Measurements from ENCODE around the gene PDGFA.

PDGFA gene

GRCh38 chr7:539731-540411 lies 20.2 kb upstream of the PDGFA start:
- Histone ChIP-seq H3K36me3 (no peaks in the 10 kb centered on the region), H3K9me3 (no peaks in the 10 kb centered on the region), H3K4me1 (ENCODE audit: control insufficient read depth in 1 of 2, insufficient read depth in 1 of 2, low read depth in 1 of 2, low read length in 1 of 2) (no peaks in the 10 kb centered on the region), H3K4me3 (ENCODE audit: low read depth in 1 of 2, low read length in 1 of 2) (no peak overlapping the region), H3K27ac (no peak overlapping the region), H3K27me3 (no peaks in the 10 kb centered on the region)
- no peak for TF ChIP-seq CTCF (IDR thresholded peaks at IDR 0.05)

DNA sequence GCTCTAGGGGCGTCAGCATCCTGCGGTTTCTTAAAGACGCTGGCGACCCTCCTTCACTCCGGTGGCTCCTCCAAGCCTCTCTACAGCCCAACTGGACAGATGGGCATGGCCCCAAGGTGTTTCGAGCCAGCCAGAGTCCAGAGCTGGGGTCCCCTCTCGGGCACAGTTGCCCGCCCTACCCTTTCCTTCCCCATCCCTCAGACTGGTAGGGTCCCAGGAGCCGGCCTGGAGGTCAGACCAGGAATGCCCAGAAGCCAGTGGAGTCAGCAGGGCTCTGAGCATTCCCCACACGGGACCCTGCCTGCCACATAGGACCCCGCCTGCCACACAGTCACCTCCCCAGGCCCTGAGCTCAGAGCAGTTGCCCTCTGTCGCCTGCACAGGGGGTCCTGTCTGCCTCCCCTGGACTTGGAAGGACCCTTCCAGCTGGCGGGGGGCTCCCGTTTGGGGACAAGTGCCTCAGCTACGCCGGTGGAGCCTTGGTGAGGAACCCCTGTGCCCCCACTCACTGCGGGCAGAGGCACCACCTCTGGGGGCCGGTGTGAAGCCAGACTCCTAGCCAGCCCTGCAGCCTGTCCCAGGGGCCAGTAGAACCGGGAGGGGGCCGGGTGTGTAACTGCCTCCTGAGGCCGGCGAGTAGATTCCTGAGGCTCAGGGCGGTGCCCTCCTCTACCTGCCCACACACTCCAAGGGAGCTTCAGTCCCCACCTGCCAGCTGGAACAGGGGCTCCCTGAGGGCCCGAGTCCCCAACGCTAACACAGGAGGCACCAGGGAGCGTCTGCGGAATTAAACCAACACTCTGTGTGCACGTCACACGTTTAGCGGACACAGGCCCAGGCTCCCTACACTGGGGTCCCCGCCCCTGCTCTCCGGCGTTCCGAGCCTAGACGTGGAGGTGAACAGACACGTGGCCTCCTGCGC lies 19.4 kb upstream of the PDGFA start:
- Histone ChIP-seq H3K9me3 (no peaks in the 10 kb centered on the region), H3K36me3 (no peaks in the 10 kb centered on the region), H3K27me3 (no peaks in the 10 kb centered on the region), H3K4me1 (ENCODE audit: control insufficient read depth in 1 of 2, insufficient read depth in 1 of 2, low read depth in 1 of 2, low read length in 1 of 2) (no peaks in the 10 kb centered on the region), H3K27ac (no peak overlapping the region), H3K4me3 (ENCODE audit: low read depth in 1 of 2, low read length in 1 of 2) (no peak overlapping the region)
- TF ChIP-seq CTCF (IDR thresholded peaks at IDR 0.05) = no peak

DNA sequence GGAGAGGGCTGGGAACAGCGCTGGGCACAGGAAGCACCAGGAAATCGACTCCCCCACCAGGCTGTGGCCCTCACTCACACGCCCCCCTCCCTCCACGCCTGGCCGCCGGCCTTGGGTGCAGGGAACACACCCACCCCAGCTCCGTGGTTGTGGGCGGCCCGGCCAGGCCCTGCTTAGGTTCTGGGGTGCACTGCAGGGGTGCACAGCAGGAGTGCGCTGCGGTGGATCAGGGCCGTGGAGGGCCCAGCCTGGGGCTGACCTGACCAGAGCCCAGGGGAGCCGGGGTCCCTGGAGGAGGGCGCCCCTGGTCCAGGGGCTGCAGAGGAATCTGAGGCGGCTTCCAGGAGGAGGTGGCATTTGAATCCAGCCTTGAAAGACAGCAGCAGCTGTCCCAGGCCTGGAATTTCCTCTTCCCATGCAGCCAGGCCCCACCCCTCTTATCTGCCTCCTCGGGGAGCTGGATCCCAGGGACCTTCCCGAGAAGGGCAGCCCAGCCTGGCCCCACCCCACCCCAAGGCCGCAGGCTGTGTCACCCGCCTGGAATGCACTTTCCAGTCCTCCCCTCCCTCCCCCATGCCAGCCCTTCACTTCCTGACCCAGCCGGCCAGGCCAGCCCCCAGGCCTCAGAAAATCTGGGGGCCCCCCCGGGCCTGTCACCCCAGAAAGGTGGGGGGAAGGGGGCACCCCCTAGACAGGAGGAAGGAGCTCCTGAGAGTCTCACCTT lies 18.4 kb upstream of the PDGFA start:
- Histone ChIP-seq H3K27me3 (no peaks in the 10 kb centered on the region), H3K36me3 (no peaks in the 10 kb centered on the region), H3K4me3 (ENCODE audit: low read depth in 1 of 2, low read length in 1 of 2) (no peak overlapping the region), H3K9me3 (no peaks in the 10 kb centered on the region), H3K27ac (no peak overlapping the region), H3K4me1 (ENCODE audit: control insufficient read depth in 1 of 2, insufficient read depth in 1 of 2, low read depth in 1 of 2, low read length in 1 of 2) (no peaks in the 10 kb centered on the region)
- no peak for TF ChIP-seq CTCF (IDR thresholded peaks at IDR 0.05)

- Histone ChIP-seq H3K27me3 (peaks cover 8% of the 10 kb centered on the region), H3K9me3 (no peaks in the 10 kb centered on the region), H3K4me3 (ENCODE audit: low read depth in 1 of 2, low read length in 1 of 2) (no peak overlapping the region), H3K27ac (no peak overlapping the region), H3K4me1 (ENCODE audit: control insufficient read depth in 1 of 2, insufficient read depth in 1 of 2, low read depth in 1 of 2, low read length in 1 of 2) (no peaks in the 10 kb centered on the region), H3K36me3 (no peaks in the 10 kb centered on the region)
- no peak for TF ChIP-seq CTCF (IDR thresholded peaks at IDR 0.05)
These were observed 16.6 kb upstream of the PDGFA start for GRCh38 chr7:536231-536630.

GRCh38 chr7:534959-535358 lies 15.3 kb upstream of the PDGFA start:
- Histone ChIP-seq H3K9me3 (no peaks in the 10 kb centered on the region), H3K4me3 (ENCODE audit: low read depth in 1 of 2, low read length in 1 of 2) (no peak overlapping the region), H3K27ac (no peak overlapping the region), H3K4me1 (ENCODE audit: control insufficient read depth in 1 of 2, insufficient read depth in 1 of 2, low read depth in 1 of 2, low read length in 1 of 2) (no peaks in the 10 kb centered on the region), H3K36me3 (no peaks in the 10 kb centered on the region), H3K27me3 (peaks cover 16% of the 10 kb centered on the region)
- no peak for TF ChIP-seq CTCF (IDR thresholded peaks at IDR 0.05)
